ENCODE results near the gene ELMO3.
A peak's percentile ranks its signal among the peaks of the same experiment; 100 is the strongest.

Gene ELMO3

GRCh38 chr16:67198238-67198734, 645 bp upstream of the ELMO3 start:
- H3K4me3 ChIP-seq (IDR thresholded peaks at IDR 0.05; ENCODE audit: insufficient read depth, low read depth, low read length), result no peak overlapping the region
- no peak overlapping the region for H2AFZ ChIP-seq (ENCODE audit: low read depth)
- TF ChIP-seq, protein P1, sequence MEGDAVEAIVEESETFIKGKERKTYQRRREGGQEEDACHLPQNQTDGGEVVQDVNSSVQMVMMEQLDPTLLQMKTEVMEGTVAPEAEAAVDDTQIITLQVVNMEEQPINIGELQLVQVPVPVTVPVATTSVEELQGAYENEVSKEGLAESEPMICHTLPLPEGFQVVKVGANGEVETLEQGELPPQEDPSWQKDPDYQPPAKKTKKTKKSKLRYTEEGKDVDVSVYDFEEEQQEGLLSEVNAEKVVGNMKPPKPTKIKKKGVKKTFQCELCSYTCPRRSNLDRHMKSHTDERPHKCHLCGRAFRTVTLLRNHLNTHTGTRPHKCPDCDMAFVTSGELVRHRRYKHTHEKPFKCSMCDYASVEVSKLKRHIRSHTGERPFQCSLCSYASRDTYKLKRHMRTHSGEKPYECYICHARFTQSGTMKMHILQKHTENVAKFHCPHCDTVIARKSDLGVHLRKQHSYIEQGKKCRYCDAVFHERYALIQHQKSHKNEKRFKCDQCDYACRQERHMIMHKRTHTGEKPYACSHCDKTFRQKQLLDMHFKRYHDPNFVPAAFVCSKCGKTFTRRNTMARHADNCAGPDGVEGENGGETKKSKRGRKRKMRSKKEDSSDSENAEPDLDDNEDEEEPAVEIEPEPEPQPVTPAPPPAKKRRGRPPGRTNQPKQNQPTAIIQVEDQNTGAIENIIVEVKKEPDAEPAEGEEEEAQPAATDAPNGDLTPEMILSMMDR (conservative IDR thresholded peaks at IDR 0.05; ENCODE audit: low read depth, low read length), result peak; percentile 69
- H3K27me3 ChIP-seq (ENCODE audit: insufficient read depth, low read depth), result no peaks in the 10 kb centered on the region
- no peak overlapping the region for H3K4me2 ChIP-seq
- H3K9ac ChIP-seq, result no peak overlapping the region
- H3K27ac ChIP-seq, result no peak overlapping the region
- H3K4me1 ChIP-seq (ENCODE audit: low read depth, poor library complexity, severe bottlenecking), result peaks cover 8% of the 10 kb centered on the region
- H4K20me1 ChIP-seq (ENCODE audit: insufficient read depth), result no peaks in the 10 kb centered on the region
- H3K36me3 ChIP-seq (ENCODE audit: insufficient read depth), result no peaks in the 10 kb centered on the region; the same call in 1 of the 2 replicates
- peaks cover 11% of the 10 kb centered on the region for H3K79me2 ChIP-seq (ENCODE audit: insufficient read depth, low read depth)

DNA sequence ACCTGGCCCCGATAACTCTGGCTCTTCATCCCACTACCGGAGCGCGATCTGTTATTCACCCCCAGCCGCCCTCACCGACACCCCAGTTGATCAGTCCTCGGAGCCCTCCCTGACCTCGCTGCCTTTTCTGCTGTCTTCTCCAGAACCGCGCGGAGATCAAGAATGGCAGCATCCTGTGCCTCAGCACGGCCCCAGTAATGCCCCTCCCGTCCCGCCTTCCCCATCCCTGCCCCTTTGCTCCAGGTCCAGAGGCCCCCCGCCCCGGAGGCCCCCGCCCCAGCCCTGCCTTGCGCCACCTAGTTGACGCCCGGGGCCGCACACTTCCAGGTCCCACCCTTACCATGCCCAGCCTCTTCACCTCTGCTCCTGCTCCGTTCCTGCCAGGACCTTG, 872 bp downstream of the ELMO3 start:
- H2AFZ ChIP-seq (ENCODE audit: low read depth), result no peak overlapping the region
- H3K36me3 ChIP-seq (ENCODE audit: insufficient read depth), result no peaks in the 10 kb centered on the region; the same call in 1 of the 2 replicates
- no peak overlapping the region for H3K9ac ChIP-seq
- H3K79me2 ChIP-seq (ENCODE audit: insufficient read depth, low read depth), result no peaks in the 10 kb centered on the region
- H3K27me3 ChIP-seq (ENCODE audit: insufficient read depth, low read depth), result no peaks in the 10 kb centered on the region
- H4K20me1 ChIP-seq (ENCODE audit: insufficient read depth), result no peaks in the 10 kb centered on the region
- H3K4me2 ChIP-seq, result no peak overlapping the region
- no peak overlapping the region for H3K27ac ChIP-seq
- no peaks in the 10 kb centered on the region for H3K4me1 ChIP-seq (ENCODE audit: low read depth, poor library complexity, severe bottlenecking)
- TF ChIP-seq, protein P1 (conservative IDR thresholded peaks at IDR 0.05; ENCODE audit: low read depth, low read length), result no peak
- H3K4me3 ChIP-seq (IDR thresholded peaks at IDR 0.05; ENCODE audit: insufficient read depth, low read depth, low read length), result no peak overlapping the region

GRCh38 chr16:67200491-67200890, 1.6 kb downstream of the ELMO3 start:
- no peaks in the 10 kb centered on the region for H3K27me3 ChIP-seq (ENCODE audit: insufficient read depth, low read depth)
- no peak overlapping the region for H3K4me2 ChIP-seq
- no peak overlapping the region for H3K9ac ChIP-seq
- no peak overlapping the region for H3K4me3 ChIP-seq (IDR thresholded peaks at IDR 0.05; ENCODE audit: insufficient read depth, low read depth, low read length)
- no peaks in the 10 kb centered on the region for H4K20me1 ChIP-seq (ENCODE audit: insufficient read depth)
- no peaks in the 10 kb centered on the region for H3K4me1 ChIP-seq (ENCODE audit: low read depth, poor library complexity, severe bottlenecking)
- H3K27ac ChIP-seq, result no peak overlapping the region
- H3K36me3 ChIP-seq (ENCODE audit: insufficient read depth), result no peaks in the 10 kb centered on the region; the same call in 1 of the 2 replicates
- no peaks in the 10 kb centered on the region for H3K79me2 ChIP-seq (ENCODE audit: insufficient read depth, low read depth)
- TF ChIP-seq, protein P1 (conservative IDR thresholded peaks at IDR 0.05; ENCODE audit: low read depth, low read length), result no peak
- no peak overlapping the region for H2AFZ ChIP-seq (ENCODE audit: low read depth)

DNA sequence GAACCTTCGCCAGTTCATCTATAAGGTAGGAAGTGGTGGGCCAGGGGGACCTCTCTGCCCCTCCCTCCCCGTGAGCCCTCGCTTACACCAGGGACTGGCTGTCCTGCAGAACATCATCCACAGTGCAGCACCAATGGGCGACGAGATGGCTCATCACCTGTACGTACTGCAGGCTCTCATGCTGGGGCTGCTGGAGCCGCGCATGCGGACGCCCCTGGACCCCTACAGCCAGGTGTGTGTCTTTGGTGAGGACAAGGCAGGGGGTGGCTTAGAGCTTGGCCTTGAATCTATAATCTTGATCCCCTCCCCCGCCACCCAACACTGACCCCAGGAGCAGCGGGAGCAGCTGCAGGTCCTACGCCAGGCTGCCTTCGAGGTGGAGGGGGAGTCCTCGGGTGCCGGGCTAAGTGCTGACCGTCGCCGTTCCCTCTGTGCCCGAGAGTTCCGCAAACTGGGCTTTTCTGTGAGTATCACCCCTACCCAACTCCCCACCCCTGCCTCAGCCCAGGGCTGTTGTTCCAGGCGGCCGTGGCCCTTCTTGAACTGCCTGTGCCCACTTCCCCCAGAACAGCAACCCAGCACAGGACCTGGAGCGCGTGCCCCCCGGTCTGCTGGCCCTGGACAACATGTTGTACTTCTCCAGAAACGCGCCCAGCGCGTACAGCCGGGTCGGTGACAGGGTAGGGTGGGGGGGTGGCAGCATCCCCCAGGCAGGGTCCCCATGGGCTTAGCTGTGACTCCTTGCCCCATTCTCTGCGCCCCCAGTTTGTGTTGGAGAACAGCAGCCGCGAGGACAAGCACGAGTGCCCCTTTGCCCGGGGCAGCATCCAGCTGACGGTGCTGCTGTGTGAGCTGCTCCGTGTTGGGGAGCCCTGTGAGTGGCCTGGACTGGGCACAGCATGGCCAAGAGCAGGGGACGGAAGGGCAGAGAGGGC, 2.7 kb downstream of the ELMO3 start:
- no peaks in the 10 kb centered on the region for H3K79me2 ChIP-seq (ENCODE audit: insufficient read depth, low read depth)
- H3K36me3 ChIP-seq (ENCODE audit: insufficient read depth), result no peaks in the 10 kb centered on the region; the same call in 1 of the 2 replicates
- H3K4me2 ChIP-seq, result no peak overlapping the region
- H3K4me1 ChIP-seq (ENCODE audit: low read depth, poor library complexity, severe bottlenecking), result no peaks in the 10 kb centered on the region
- no peak overlapping the region for H3K9ac ChIP-seq
- H4K20me1 ChIP-seq (ENCODE audit: insufficient read depth), result no peaks in the 10 kb centered on the region
- H3K27ac ChIP-seq, result no peak overlapping the region
- no peaks in the 10 kb centered on the region for H3K27me3 ChIP-seq (ENCODE audit: insufficient read depth, low read depth)
- TF ChIP-seq, protein P1 (conservative IDR thresholded peaks at IDR 0.05; ENCODE audit: low read depth, low read length), result no peak
- H2AFZ ChIP-seq (ENCODE audit: low read depth), result no peak overlapping the region
- H3K4me3 ChIP-seq (IDR thresholded peaks at IDR 0.05; ENCODE audit: insufficient read depth, low read depth, low read length), result no peak overlapping the region
